HEK293 (cell line): ENCODE measurements around the gene TUBG2.

Source experiments
- CTCF ChIP-seq: fragments of 450-650 bp; formaldehyde crosslinking; IDR thresholded peaks from 2 replicates; pipeline ENCODE4 v1.5.1; 2016; ENCODE audit warnings: missing biosample characterization, missing genetic modification characterization
- ZBTB26 ChIP-seq: fragments of 450-650 bp; formaldehyde crosslinking; optimal IDR thresholded peaks from 2 replicates; pipeline ENCODE3; 2016; ENCODE audit warnings: missing biosample characterization, mild to moderate bottlenecking, missing genetic modification characterization
- ZNF629 ChIP-seq: fragments of 450-650 bp; formaldehyde crosslinking; IDR thresholded peaks from 2 replicates; pipeline ENCODE4 v1.5.1; 2017; ENCODE audit warnings: missing biosample characterization, missing genetic modification characterization
- ZNF660 ChIP-seq: fragments of 450-650 bp; IDR thresholded peaks from 2 replicates; pipeline ENCODE4 v1.5.1; 2018; ENCODE audit warnings: missing biosample characterization, mild to moderate bottlenecking, missing genetic modification characterization

- TF ChIP-seq CTCF (tag by site-specific recombination) (no peak), ZNF629 (no peak), ZBTB26 (tag by site-specific recombination) (no peak), ZNF660 (tag by site-specific recombination) (no peak)
Measured at GRCh38 chr17:42706732-42707131, 47.6 kb downstream of the TUBG2 start.
